Common myeloid progenitor, CD34-positive (primary cell): Measurements from ENCODE around the gene EPB41L2.

Source experiments
- CTCF ChIA-PET: fragments of 350-600 bp; sonication (Branson Sonifier 250); formaldehyde crosslinking; loops from one replicate; lab custom pipeline; 2021; ENCODE audit warnings: antibody characterized with exemption; lab: Charles Lee
- POLR2A ChIA-PET: fragments of 350-600 bp; sonication (Branson Sonifier 250); formaldehyde crosslinking; loops from one replicate; lab custom pipeline; 2021; ENCODE audit warnings: antibody characterized with exemption; lab: Charles Lee
- DNase-seq, 3 donors: peaks; one replicate each; pipeline versions ENCODE4 v3.0.0 to v3.0.0-alpha.2; 2013
- H3K27ac ChIP-seq, 2 experiments: 1 replicate in 1 of 2; 2 replicates in 1 of 2; pipeline ENCODE4 v1.7.0; 2013; ENCODE audit warnings: inconsistent platforms in 2 of 2, low read length in 2 of 2, mild to moderate bottlenecking in 2 of 2, low read depth in 1 of 2, moderate library complexity in 1 of 2; ENCODE audit not compliant: severe bottlenecking in 2 of 2, insufficient read depth in 1 of 2, poor library complexity in 1 of 2
- H3K27me3 ChIP-seq, 5 experiments: replicated peaks in 2 of 5; 1 replicate in 3 of 5; 2 replicates in 2 of 5; pipeline versions ENCODE4 v1.6.1 to v1.7.0; 2013; ENCODE audit warnings: low read length in 4 of 5, mild to moderate bottlenecking in 2 of 5, moderate library complexity in 2 of 5, inconsistent platforms in 1 of 5; ENCODE audit not compliant: insufficient read depth in 5 of 5, control insufficient read depth in 4 of 5
- H3K36me3 ChIP-seq, 4 experiments: 1 replicate in 2 of 4; 2 replicates in 2 of 4; pipeline versions ENCODE4 v1.6.1 to v1.7.0; 2013; ENCODE audit warnings: low read length in 3 of 4, control low read depth in 1 of 4, mild to moderate bottlenecking in 1 of 4; ENCODE audit not compliant: control insufficient read depth in 4 of 4, insufficient read depth in 4 of 4
- H3K4me1 ChIP-seq, 4 experiments: 1 replicate in 3 of 4; 2 replicates in 1 of 4; pipeline versions ENCODE4 v1.6.1 to v1.7.1; 2013; ENCODE audit warnings: low read length in 3 of 4, mild to moderate bottlenecking in 3 of 4, control low read depth in 1 of 4, inconsistent platforms in 1 of 4, moderate library complexity in 1 of 4; ENCODE audit not compliant: control insufficient read depth in 4 of 4, insufficient read depth in 4 of 4; ENCODE audit errors: control extremely low read depth in 1 of 4
- H3K4me3 ChIP-seq, 7 experiments: 1 replicate in 4 of 7; 2 replicates in 3 of 7; pipeline versions ENCODE4 v1.5.1 to v1.7.0; 2013; ENCODE audit warnings: mild to moderate bottlenecking in 7 of 7, low read length in 6 of 7, moderate library complexity in 6 of 7, inconsistent platforms in 2 of 7, low read depth in 2 of 7, control low read depth in 1 of 7; ENCODE audit not compliant: insufficient read depth in 4 of 7, control insufficient read depth in 1 of 7; ENCODE audit errors: extremely low read depth in 1 of 7
- H3K9me3 ChIP-seq, 5 experiments: 1 replicate in 4 of 5; 2 replicates in 1 of 5; pipeline versions ENCODE4 v1.6.1 to v1.7.1; 2013; ENCODE audit warnings: low read length in 4 of 5, mild to moderate bottlenecking in 2 of 5, inconsistent platforms in 1 of 5, low read depth in 1 of 5, moderate library complexity in 1 of 5; ENCODE audit not compliant: control insufficient read depth in 4 of 5, insufficient read depth in 2 of 5; ENCODE audit errors: control extremely low read depth in 1 of 5
- WGBS: methylation state at CpG from one replicate; pipeline ENCODE4 v1.1.5; 2013; ENCODE audit not compliant: insufficient coverage; 5-methylcytosine and 5-hydroxymethylcytosine counted together

The EPB41L2 gene

GRCh38 chr6:130851026-130851425 is 212.0 kb downstream of the EPB41L2 start:
- DNase-seq, result no peak
- CTCF ChIA-PET, result interaction anchor here (1.1 kb wide), 1 partner anchor 9 kb away, joined by 3 read pairs; no protein-coding TSS in a partner anchor

GRCh38 chr6:130849594-130849993 is 213.5 kb downstream of the EPB41L2 start:
- no peak overlapping the region for H3K27ac ChIP-seq
- POLR2A ChIA-PET, result no interaction called here
- H3K9me3 ChIP-seq, result no peaks in the 10 kb centered on the region
- H3K4me3 ChIP-seq, result no peak overlapping the region
- 100% methylated on average over 1 of the region's 1 CpG for WGBS
- CTCF ChIA-PET, result interaction anchor here (0.7 kb wide), 1 partner anchor 29 kb away, joined by 3 read pairs; no protein-coding TSS in a partner anchor
- H3K27me3 ChIP-seq, result no peaks in the 10 kb centered on the region
- H3K4me1 ChIP-seq, result no peaks in the 10 kb centered on the region
- no peaks in the 10 kb centered on the region for H3K36me3 ChIP-seq
- no peak for DNase-seq

More at GRCh38 chr6:130851026-130851425, 212.0 kb downstream of the EPB41L2 start:
- H3K9me3 ChIP-seq, result peaks cover 0 to 2% (median 0%) of the 10 kb centered on the region in 5 experiments
- no peaks in the 10 kb centered on the region for H3K36me3 ChIP-seq
- WGBS, result no CpG with 5 or more reads among the region's 1 CpG
- H3K27me3 ChIP-seq, result no peaks in the 10 kb centered on the region
- H3K27ac ChIP-seq, result no peak overlapping the region
- no peak overlapping the region for H3K4me3 ChIP-seq
- POLR2A ChIA-PET, result no interaction called here
- no peaks in the 10 kb centered on the region for H3K4me1 ChIP-seq

GRCh38 chr6:130848945-130849344 is 214.1 kb downstream of the EPB41L2 start:
- no peak overlapping the region for H3K27ac ChIP-seq
- POLR2A ChIA-PET, result no interaction called here
- H3K4me3 ChIP-seq, result no peak overlapping the region
- 86% methylated on average over 1 of the region's 2 CpGs for WGBS
- CTCF ChIA-PET, result interaction anchor here (0.7 kb wide), 1 partner anchor 30 kb away, joined by 3 read pairs; no protein-coding TSS in a partner anchor
- H3K27me3 ChIP-seq, result no peaks in the 10 kb centered on the region
- H3K4me1 ChIP-seq, result no peaks in the 10 kb centered on the region
- H3K9me3 ChIP-seq, result no peaks in the 10 kb centered on the region
- peak in 2 of 3 donors; percentile 37 to 42 for DNase-seq
- H3K36me3 ChIP-seq, result no peaks in the 10 kb centered on the region

- Histone ChIP-seq H3K4me3 (no peak overlapping the region), H3K9me3 (no peaks in the 10 kb centered on the region), H3K27me3 (no peaks in the 10 kb centered on the region), H3K27ac (no peak overlapping the region), H3K36me3 (no peaks in the 10 kb centered on the region), H3K4me1 (no peaks in the 10 kb centered on the region)
- ChIA-PET POLR2A (no interaction called here), CTCF (interaction anchor here (0.7 to 1.0 kb wide), 4 partner anchors 11 to 569 kb away, joined by 3 read pairs; no protein-coding TSS in a partner anchor)
- no peak for DNase-seq
- WGBS, result 87% methylated on average over 4 of the region's 7 CpGs
Measured at GRCh38 chr6:130847001-130847910, 215.8 kb downstream of the EPB41L2 start.

GRCh38 chr6:130846501-130846900 is 216.5 kb downstream of the EPB41L2 start:
- H3K27me3 ChIP-seq, result no peaks in the 10 kb centered on the region
- ChIA-PET CTCF (interaction anchor here (0.7 to 1.4 kb wide), 4 partner anchors 10 to 568 kb away, joined by 3 to 4 read pairs (median 3); no protein-coding TSS in a partner anchor), POLR2A (no interaction called here)
- no peak for DNase-seq
- H3K9me3 ChIP-seq, result no peaks in the 10 kb centered on the region
- H3K27ac ChIP-seq, result no peak overlapping the region
- H3K4me1 ChIP-seq, result peaks cover 0 to 3% (median 1%) of the 10 kb centered on the region in 4 experiments
- H3K4me3 ChIP-seq, result no peak overlapping the region
- H3K36me3 ChIP-seq, result no peaks in the 10 kb centered on the region
- WGBS, result no CpG with 5 or more reads among the region's 1 CpG

GRCh38 chr6:130843575-130844320 is 219.3 kb downstream of the EPB41L2 start:
- Histone ChIP-seq H3K36me3 (no peaks in the 10 kb centered on the region), H3K27ac (no peak overlapping the region), H3K27me3 (no peaks in the 10 kb centered on the region), H3K4me1 (peaks cover 0 to 8% (median 4%) of the 10 kb centered on the region in 4 experiments), H3K4me3 (no peak overlapping the region), H3K9me3 (no peaks in the 10 kb centered on the region)
- ChIA-PET CTCF (interaction anchor here (0.7 to 6.0 kb wide), 22 partner anchors 10 to 1449 kb away, joined by 3 to 26 read pairs (median 4); no protein-coding TSS in a partner anchor), POLR2A (no interaction called here)
- DNase-seq, result peak; percentile 52 to 79 (median 71)
- WGBS, result 76% methylated on average over 3 of the region's 3 CpGs
